NAMALWA (cell line): ENCODE results near the gene SNX8.

Source experiments
- DNase-seq: peaks from one replicate; pipeline ENCODE4 v3.0.0-alpha.2; 2015; ENCODE audit warnings: low spot score

The SNX8 gene

GRCh38 chr7:2261611-2262010, 52.6 kb downstream of the SNX8 start:
- DNase-seq = peak; percentile 68

GRCh38 chr7:2260820-2261219, 53.4 kb downstream of the SNX8 start:
- no peak for DNase-seq

- no peak for DNase-seq
Measured at GRCh38 chr7:2259480-2259879, 54.8 kb downstream of the SNX8 start.

GRCh38 chr7:2258661-2259365, 55.4 kb downstream of the SNX8 start:
- DNase-seq = peak; percentile 57

GRCh38 chr7:2257651-2258050, 56.6 kb downstream of the SNX8 start:
- no peak for DNase-seq

- no peak for DNase-seq
Measured at GRCh38 chr7:2257046-2257551, 57.1 kb downstream of the SNX8 start.

- no peak for DNase-seq
Measured at GRCh38 chr7:2256306-2257045, 57.8 kb downstream of the SNX8 start.

GRCh38 chr7:2255145-2256139, 58.8 kb downstream of the SNX8 start:
- no peak for DNase-seq

- DNase-seq = no peak
Measured at GRCh38 chr7:2254429-2255144, 59.7 kb downstream of the SNX8 start.

- DNase-seq = no peak
Measured at GRCh38 chr7:2253525-2254244, 60.6 kb downstream of the SNX8 start.

- DNase-seq = no peak
Measured at GRCh38 chr7:2253021-2253420, 61.2 kb downstream of the SNX8 start.

GRCh38 chr7:2251841-2252771, 62.1 kb downstream of the SNX8 start:
- DNase-seq = no peak

GRCh38 chr7:2251381-2251780, 62.9 kb downstream of the SNX8 start:
- DNase-seq = no peak

- DNase-seq = no peak
Measured at GRCh38 chr7:2249744-2250323, 64.4 kb downstream of the SNX8 start.

- DNase-seq = no peak
Measured at GRCh38 chr7:2248984-2249694, 65.1 kb downstream of the SNX8 start.

- peak; percentile 69 for DNase-seq
Measured at GRCh38 chr7:2247141-2247995, 66.9 kb downstream of the SNX8 start.

GRCh38 chr7:2245883-2246675, 68.2 kb downstream of the SNX8 start:
- DNase-seq = peak; percentile 55
